ENCODE data around the gene LMBR1L.
"Not testable (repeated sequence)": the region's sequence is repeated elsewhere in the genome, so short reads cannot be mapped to it uniquely, and the experiment has no call there.

Gene LMBR1L

GRCh38 chr12:49088150-49088931 lies 22.3 kb downstream of the LMBR1L start:
- peak; percentile 67 to 68 for DNase-seq (ENCODE audit: low read depth in 2 of 2)

- DNase-seq (ENCODE audit: low read depth in 2 of 2) = no peak
Observed at GRCh38 chr12:49086116-49086515, 24.5 kb downstream of the LMBR1L start.

GRCh38 chr12:49084438-49084837 lies 26.2 kb downstream of the LMBR1L start:
- DNase-seq (ENCODE audit: low read depth in 2 of 2) = no peak

- no peak for DNase-seq (ENCODE audit: low read depth in 2 of 2)
Observed at GRCh38 chr12:49079793-49080192, 30.9 kb downstream of the LMBR1L start.

GRCh38 chr12:49070971-49071370 lies 39.7 kb downstream of the LMBR1L start:
- DNase-seq (ENCODE audit: low read depth in 2 of 2) = no peak

GRCh38 chr12:49069507-49070346 lies 40.9 kb downstream of the LMBR1L start, which contains the start of gene RHEBL1:
TSS of gene RHEBL1 (minus strand) at chr12:49069979. CDS start at chr12:49069785, 194 bp downstream.
- DNase-seq (ENCODE audit: low read depth in 2 of 2) = peak; percentile 91 to 92

- DNase-seq (ENCODE audit: low read depth in 2 of 2) = no peak
Observed at GRCh38 chr12:49068879-49069506, 41.7 kb downstream of the LMBR1L start.

- DNase-seq (ENCODE audit: low read depth in 2 of 2) = no peak
Observed at GRCh38 chr12:49066120-49066519, 44.5 kb downstream of the LMBR1L start.

GRCh38 chr12:49064767-49065152 lies 45.9 kb downstream of the LMBR1L start:
- no peak for DNase-seq (ENCODE audit: low read depth in 2 of 2)

- DNase-seq (ENCODE audit: low read depth in 2 of 2) = not testable (repeated sequence)
Observed at GRCh38 chr12:49061916-49062315, 48.7 kb downstream of the LMBR1L start.

GRCh38 chr12:49061157-49061650 lies 49.4 kb downstream of the LMBR1L start:
- DNase-seq (ENCODE audit: low read depth in 2 of 2) = no peak

GRCh38 chr12:49060237-49061156 lies 50.1 kb downstream of the LMBR1L start, which contains the start of gene KMT2D:
TSS of gene KMT2D (minus strand) at chr12:49060794. CDS start at chr12:49055324, 5,470 bp downstream.
- DNase-seq (ENCODE audit: low read depth in 2 of 2) = peak; percentile 91

GRCh38 chr12:49059299-49060171 lies 51.1 kb downstream of the LMBR1L start:
- no peak for DNase-seq (ENCODE audit: low read depth in 2 of 2)

GRCh38 chr12:49059045-49059298 lies 51.7 kb downstream of the LMBR1L start:
- no peak for DNase-seq (ENCODE audit: low read depth in 2 of 2)

- DNase-seq (ENCODE audit: low read depth in 2 of 2) = no peak
Observed at GRCh38 chr12:49058366-49059044, 52.1 kb downstream of the LMBR1L start.

- no peak for DNase-seq (ENCODE audit: low read depth in 2 of 2)
Observed at GRCh38 chr12:49057888-49058287, 52.8 kb downstream of the LMBR1L start.

GRCh38 chr12:49055978-49056754 lies 54.5 kb downstream of the LMBR1L start:
- peak; percentile 30 to 35 for DNase-seq (ENCODE audit: low read depth in 2 of 2)

- DNase-seq (ENCODE audit: low read depth in 2 of 2) = no peak
Observed at GRCh38 chr12:49055092-49055491, 55.6 kb downstream of the LMBR1L start.

- no peak for DNase-seq (ENCODE audit: low read depth in 2 of 2)
Observed at GRCh38 chr12:49054524-49054923, 56.1 kb downstream of the LMBR1L start.
